ENCODE results near the gene CCDC9B. TPM values are rescaled to one million over a fixed set of nuclear protein-coding genes. Genes with fewer than 3 reads are reported as not detected.

Gene CCDC9B
- total RNA-seq, 3 donors from 2014 or later, result 34.9 to 204 (median 37.2) TPM

- H3K4me1 ChIP-seq (ENCODE audit: low read depth), result peaks cover 19% of the 10 kb centered on the region
- TF ChIP-seq CTCF (IDR thresholded peaks at IDR 0.05), result no peak
- no peaks in the 10 kb centered on the region for H3K36me3 ChIP-seq (ENCODE audit: low read depth)
- H3K9me3 ChIP-seq, result no peaks in the 10 kb centered on the region
- DNase-seq (no peak), ATAC-seq (no peak)
- no peak overlapping the region for H3K4me3 ChIP-seq
- intact Hi-C loops (cut with DNase I, micrococcal nuclease), result no loop called here
Observed at GRCh38 chr15:40365016-40365415, 24.3 kb upstream of the CCDC9B start.

GRCh38 chr15:40364251-40364650 lies 23.5 kb upstream of the CCDC9B start:
- no peak overlapping the region for H3K4me3 ChIP-seq
- intact Hi-C loops (cut with DNase I, micrococcal nuclease), result no loop called here
- peak; percentile 6 for ATAC-seq
- DNase-seq, result peak in 1 of 3 donors; percentile 41
- TF ChIP-seq CTCF (IDR thresholded peaks at IDR 0.05), result no peak
- peaks cover 19% of the 10 kb centered on the region for H3K4me1 ChIP-seq (ENCODE audit: low read depth)
- no peaks in the 10 kb centered on the region for H3K9me3 ChIP-seq
- no peaks in the 10 kb centered on the region for H3K36me3 ChIP-seq (ENCODE audit: low read depth)

- Histone ChIP-seq H3K36me3 (ENCODE audit: low read depth) (no peaks in the 10 kb centered on the region), H3K9me3 (no peaks in the 10 kb centered on the region), H3K4me3 (no peak overlapping the region), H3K4me1 (ENCODE audit: low read depth) (peaks cover 21% of the 10 kb centered on the region)
- no peak for TF ChIP-seq CTCF (IDR thresholded peaks at IDR 0.05)
- DNase-seq (peak in 1 of 3 donors; percentile 32), ATAC-seq (no peak)
- intact Hi-C loops (cut with DNase I, micrococcal nuclease), result no loop called here
Observed at GRCh38 chr15:40363611-40364010, 22.9 kb upstream of the CCDC9B start.

GRCh38 chr15:40361640-40362039 lies 20.9 kb upstream of the CCDC9B start:
- intact Hi-C loops (cut with DNase I, micrococcal nuclease), result no loop called here
- no peak for ATAC-seq

GRCh38 chr15:40360015-40360414 lies 19.3 kb upstream of the CCDC9B start:
- intact Hi-C loops (cut with DNase I, micrococcal nuclease), result no loop called here

More at GRCh38 chr15:40361640-40362039, 20.9 kb upstream of the CCDC9B start:
- Histone ChIP-seq H3K9me3 (no peaks in the 10 kb centered on the region), H3K36me3 (ENCODE audit: low read depth) (no peaks in the 10 kb centered on the region), H3K4me1 (ENCODE audit: low read depth) (peaks cover 9% of the 10 kb centered on the region), H3K4me3 (no peak overlapping the region)
- TF ChIP-seq CTCF (IDR thresholded peaks at IDR 0.05), result no peak
- no peak for DNase-seq

More at GRCh38 chr15:40360015-40360414, 19.3 kb upstream of the CCDC9B start:
- ATAC-seq, result no peak
- DNase-seq, result no peak
- Histone ChIP-seq H3K36me3 (ENCODE audit: low read depth) (no peaks in the 10 kb centered on the region), H3K4me3 (no peak overlapping the region), H3K4me1 (ENCODE audit: low read depth) (peaks cover 14% of the 10 kb centered on the region), H3K9me3 (no peaks in the 10 kb centered on the region)
- TF ChIP-seq CTCF (IDR thresholded peaks at IDR 0.05), result no peak

Measured in mucosa of descending colon (tissue), 3 donors.